Measurements from ENCODE around the gene BRAF. TPM values are rescaled to one million over a fixed set of nuclear protein-coding genes. Genes with fewer than 3 reads are reported as not detected.
A peak's percentile ranks its signal among the peaks of the same experiment; 100 is the strongest.
"Not testable (repeated sequence)": the region's sequence is repeated elsewhere in the genome, so short reads cannot be mapped to it uniquely, and the experiment has no call there.

Gene BRAF
- polyA plus RNA-seq, 4 donors = 1.6 to 27.2 (median 4.3) TPM

DNA sequence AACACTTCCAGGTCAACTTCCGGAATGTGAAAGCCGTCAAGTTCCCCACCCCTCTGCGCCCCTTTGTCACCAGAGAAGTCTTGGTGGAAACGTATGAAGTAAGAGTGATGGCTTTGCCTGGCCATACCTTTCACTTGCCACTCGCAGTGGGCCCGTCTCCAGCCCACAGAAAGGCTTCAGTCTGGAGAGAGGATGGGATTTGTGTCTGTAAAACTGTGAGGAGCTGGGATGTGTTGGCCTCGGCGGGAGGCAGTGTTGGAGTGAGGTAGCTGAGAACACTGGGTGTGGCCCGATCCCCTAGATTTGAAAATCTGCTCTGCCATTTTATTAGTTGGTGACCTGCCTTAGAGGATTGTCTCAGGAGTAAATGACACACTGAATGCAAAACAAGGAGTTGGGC, 245.5 kb downstream of the BRAF start:
- no peaks in the 10 kb centered on the region for H3K4me1 ChIP-seq (ENCODE audit: control insufficient read depth in 3 of 3, insufficient read depth in 2 of 3, low read depth in 1 of 3, low read length in 2 of 3)

DNA sequence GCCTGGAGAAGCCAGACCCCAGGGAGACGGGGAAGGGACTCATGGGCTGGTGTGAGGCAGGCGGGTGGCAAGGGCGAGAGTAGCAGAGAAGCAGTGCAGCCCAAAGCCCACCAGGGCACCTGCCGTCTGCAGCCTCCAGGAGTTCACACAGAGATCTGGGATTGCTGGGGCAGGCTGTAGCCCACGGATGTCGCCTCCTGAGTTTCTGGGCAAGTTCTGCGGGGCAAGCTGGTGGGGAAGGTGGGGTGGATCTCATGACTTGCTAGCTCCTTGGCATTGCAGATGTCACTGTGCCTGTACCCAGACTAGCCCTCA, 246.0 kb downstream of the BRAF start:
- no peaks in the 10 kb centered on the region for H3K27me3 ChIP-seq (ENCODE audit: control insufficient read depth in 3 of 3, insufficient read depth in 3 of 3, low read length in 3 of 3)
- H3K4me1 ChIP-seq (ENCODE audit: control insufficient read depth in 3 of 3, insufficient read depth in 2 of 3, low read depth in 1 of 3, low read length in 2 of 3) = no peaks in the 10 kb centered on the region
- DNase-seq = no peak
- H3K27ac ChIP-seq (ENCODE audit: low read depth in 1 of 3, low read length in 2 of 3) = no peak overlapping the region
- H3K9me3 ChIP-seq (ENCODE audit: control insufficient read depth in 2 of 2, insufficient read depth in 1 of 2, low read depth in 1 of 2, low read length in 1 of 2) = no peaks in the 10 kb centered on the region
- no peak for FAIRE-seq
- H3K36me3 ChIP-seq (ENCODE audit: control insufficient read depth in 3 of 3, insufficient read depth in 2 of 3, low read depth in 1 of 3, low read length in 3 of 3) = peaks cover 0 to 50% (median 0%) of the 10 kb centered on the region in 3 donors
- no peak overlapping the region for H3K4me3 ChIP-seq (ENCODE audit: low read depth in 1 of 3, low read length in 3 of 3)
- 97 to 98% (median 97%) methylated on average over 6 to 7 of the region's 7 CpGs for WGBS, 3 donors

More for the DNA sequence above, 245.5 kb downstream of the BRAF start:
- Histone ChIP-seq H3K27ac (ENCODE audit: low read depth in 1 of 3, low read length in 2 of 3) (no peak overlapping the region), H3K9me3 (ENCODE audit: control insufficient read depth in 2 of 2, insufficient read depth in 1 of 2, low read depth in 1 of 2, low read length in 1 of 2) (no peaks in the 10 kb centered on the region), H3K36me3 (ENCODE audit: control insufficient read depth in 3 of 3, insufficient read depth in 2 of 3, low read depth in 1 of 3, low read length in 3 of 3) (peaks cover 0 to 50% (median 0%) of the 10 kb centered on the region in 3 donors), H3K27me3 (ENCODE audit: control insufficient read depth in 3 of 3, insufficient read depth in 3 of 3, low read length in 3 of 3) (no peaks in the 10 kb centered on the region), H3K4me3 (ENCODE audit: low read depth in 1 of 3, low read length in 3 of 3) (no peak overlapping the region)
- no peak for DNase-seq
- FAIRE-seq = no peak
- 94 to 97% (median 96%) methylated on average over 9 of the region's 9 CpGs for WGBS, 3 donors

DNA sequence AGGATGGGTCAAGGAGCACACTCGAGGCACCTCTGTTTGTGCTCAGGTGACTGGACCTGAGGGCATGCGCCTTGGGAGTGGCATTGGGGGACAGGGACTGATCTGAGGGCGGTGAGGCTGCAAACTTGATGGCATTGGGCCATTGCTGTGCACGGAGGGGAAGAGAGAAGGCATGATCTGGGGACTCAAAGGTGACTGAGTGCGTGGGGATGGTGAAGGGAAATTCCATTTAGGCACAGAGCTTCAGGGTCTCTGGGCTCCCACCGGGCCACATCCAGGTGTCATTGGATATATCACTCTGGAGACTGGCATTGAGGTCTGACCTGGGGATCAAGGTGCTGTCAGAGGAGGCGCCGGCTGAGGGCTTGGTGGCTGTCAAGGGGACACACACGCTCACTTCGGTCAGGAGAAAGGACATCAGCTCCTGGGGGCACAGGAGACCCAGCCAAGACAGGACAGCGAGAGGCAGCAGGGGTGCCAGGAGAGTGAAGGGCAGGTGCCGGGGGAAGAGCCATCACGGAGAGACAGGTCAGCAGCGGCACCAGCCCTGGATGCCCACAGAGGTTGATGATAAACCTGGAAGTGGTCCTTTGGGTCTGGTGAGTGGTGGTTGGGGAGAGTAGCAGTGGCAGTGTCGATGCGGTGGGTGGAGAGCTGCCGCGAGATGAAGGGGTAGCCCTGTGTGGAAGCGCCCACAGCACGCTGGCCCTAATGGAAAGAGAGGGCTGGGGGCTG, 246.5 kb downstream of the BRAF start:
- H3K36me3 ChIP-seq (ENCODE audit: control insufficient read depth in 3 of 3, insufficient read depth in 2 of 3, low read depth in 1 of 3, low read length in 3 of 3) = peaks cover 0 to 45% (median 0%) of the 10 kb centered on the region in 3 donors

GRCh38 chr7:140677496-140677895, 247.2 kb downstream of the BRAF start:
- no peaks in the 10 kb centered on the region for H3K27me3 ChIP-seq (ENCODE audit: control insufficient read depth in 3 of 3, insufficient read depth in 3 of 3, low read length in 3 of 3)
- FAIRE-seq (no peak), DNase-seq (no peak)
- WGBS, 3 donors = 90 to 98% (median 93%) methylated on average over 3 of the region's 3 CpGs
- no peaks in the 10 kb centered on the region for H3K9me3 ChIP-seq (ENCODE audit: control insufficient read depth in 2 of 2, insufficient read depth in 1 of 2, low read depth in 1 of 2, low read length in 1 of 2)
- H3K36me3 ChIP-seq (ENCODE audit: control insufficient read depth in 3 of 3, insufficient read depth in 2 of 3, low read depth in 1 of 3, low read length in 3 of 3) = peaks cover 0 to 42% (median 0%) of the 10 kb centered on the region in 3 donors
- H3K4me3 ChIP-seq (ENCODE audit: low read depth in 1 of 3, low read length in 3 of 3) = no peak overlapping the region
- no peak overlapping the region for H3K27ac ChIP-seq (ENCODE audit: low read depth in 1 of 3, low read length in 2 of 3)
- no peaks in the 10 kb centered on the region for H3K4me1 ChIP-seq (ENCODE audit: control insufficient read depth in 3 of 3, insufficient read depth in 2 of 3, low read depth in 1 of 3, low read length in 2 of 3)

More for the DNA sequence above, 246.5 kb downstream of the BRAF start:
- Histone ChIP-seq H3K4me1 (ENCODE audit: control insufficient read depth in 3 of 3, insufficient read depth in 2 of 3, low read depth in 1 of 3, low read length in 2 of 3) (no peaks in the 10 kb centered on the region), H3K27ac (ENCODE audit: low read depth in 1 of 3, low read length in 2 of 3) (no peak overlapping the region), H3K4me3 (ENCODE audit: low read depth in 1 of 3, low read length in 3 of 3) (no peak overlapping the region), H3K9me3 (ENCODE audit: control insufficient read depth in 2 of 2, insufficient read depth in 1 of 2, low read depth in 1 of 2, low read length in 1 of 2) (no peaks in the 10 kb centered on the region), H3K27me3 (ENCODE audit: control insufficient read depth in 3 of 3, insufficient read depth in 3 of 3, low read length in 3 of 3) (no peaks in the 10 kb centered on the region)
- FAIRE-seq = no peak
- no peak for DNase-seq
- 92 to 97% (median 95%) methylated on average over 20 of the region's 20 CpGs for WGBS, 3 donors

DNA sequence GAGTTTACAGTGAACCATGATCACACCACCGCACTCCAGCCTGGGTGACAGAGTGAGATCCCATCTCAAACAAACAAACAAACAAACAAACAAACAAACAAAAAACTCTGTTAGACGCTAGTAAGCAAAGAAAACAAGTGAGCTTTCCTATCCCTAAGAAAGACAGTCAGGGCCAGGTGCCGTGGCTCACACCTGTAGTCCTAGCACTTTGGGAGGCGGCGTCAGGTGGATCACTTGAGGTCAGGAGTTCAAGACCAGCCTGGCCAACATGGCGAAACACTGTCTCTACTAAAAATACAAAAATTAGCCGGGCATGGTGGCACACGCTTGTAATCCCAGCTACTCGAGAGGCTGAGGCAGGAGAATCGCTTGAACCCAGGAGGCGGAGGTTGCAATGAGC, 247.8 kb downstream of the BRAF start:
- H3K4me1 ChIP-seq (ENCODE audit: control insufficient read depth in 3 of 3, insufficient read depth in 2 of 3, low read depth in 1 of 3, low read length in 2 of 3); H3K27ac ChIP-seq (ENCODE audit: low read depth in 1 of 3, low read length in 2 of 3); FAIRE-seq; DNase-seq; H3K27me3 ChIP-seq (ENCODE audit: control insufficient read depth in 3 of 3, insufficient read depth in 3 of 3, low read length in 3 of 3); H3K9me3 ChIP-seq (ENCODE audit: control insufficient read depth in 2 of 2, insufficient read depth in 1 of 2, low read depth in 1 of 2, low read length in 1 of 2); H3K4me3 ChIP-seq (ENCODE audit: low read depth in 1 of 3, low read length in 3 of 3): not testable (repeated sequence)
- WGBS, 3 donors = 93 to 95% (median 94%) methylated on average over 11 of the region's 11 CpGs
- H3K36me3 ChIP-seq (ENCODE audit: control insufficient read depth in 3 of 3, insufficient read depth in 2 of 3, low read depth in 1 of 3, low read length in 3 of 3) = peaks cover 0 to 39% (median 0%) of the 10 kb centered on the region in 3 donors

GRCh38 chr7:140676306-140676705, 248.4 kb downstream of the BRAF start:
- DNase-seq (no peak), FAIRE-seq (no peak)
- Histone ChIP-seq H3K27ac (ENCODE audit: low read depth in 1 of 3, low read length in 2 of 3) (no peak overlapping the region), H3K9me3 (ENCODE audit: control insufficient read depth in 2 of 2, insufficient read depth in 1 of 2, low read depth in 1 of 2, low read length in 1 of 2) (no peaks in the 10 kb centered on the region), H3K4me3 (ENCODE audit: low read depth in 1 of 3, low read length in 3 of 3) (no peak overlapping the region), H3K27me3 (ENCODE audit: control insufficient read depth in 3 of 3, insufficient read depth in 3 of 3, low read length in 3 of 3) (no peaks in the 10 kb centered on the region), H3K36me3 (ENCODE audit: control insufficient read depth in 3 of 3, insufficient read depth in 2 of 3, low read depth in 1 of 3, low read length in 3 of 3) (peaks cover 0 to 32% (median 0%) of the 10 kb centered on the region in 3 donors), H3K4me1 (ENCODE audit: control insufficient read depth in 3 of 3, insufficient read depth in 2 of 3, low read depth in 1 of 3, low read length in 2 of 3) (peaks cover 0 to 5% (median 0%) of the 10 kb centered on the region in 3 donors)
- 82 to 97% (median 83%) methylated on average over 3 of the region's 3 CpGs for WGBS, 3 donors

GRCh38 chr7:140675726-140676125, 249.0 kb downstream of the BRAF start:
- Histone ChIP-seq H3K4me1 (ENCODE audit: control insufficient read depth in 3 of 3, insufficient read depth in 2 of 3, low read depth in 1 of 3, low read length in 2 of 3) (peaks cover 0 to 5% (median 0%) of the 10 kb centered on the region in 3 donors), H3K27ac (ENCODE audit: low read depth in 1 of 3, low read length in 2 of 3) (no peak overlapping the region), H3K9me3 (ENCODE audit: control insufficient read depth in 2 of 2, insufficient read depth in 1 of 2, low read depth in 1 of 2, low read length in 1 of 2) (no peaks in the 10 kb centered on the region), H3K36me3 (ENCODE audit: control insufficient read depth in 3 of 3, insufficient read depth in 2 of 3, low read depth in 1 of 3, low read length in 3 of 3) (peaks cover 0 to 28% (median 0%) of the 10 kb centered on the region in 3 donors), H3K4me3 (ENCODE audit: low read depth in 1 of 3, low read length in 3 of 3) (no peak overlapping the region), H3K27me3 (ENCODE audit: control insufficient read depth in 3 of 3, insufficient read depth in 3 of 3, low read length in 3 of 3) (no peaks in the 10 kb centered on the region)
- DNase-seq (no peak), FAIRE-seq (no peak)
- WGBS, 3 donors = 84 to 93% (median 92%) methylated on average over 4 of the region's 4 CpGs

DNA sequence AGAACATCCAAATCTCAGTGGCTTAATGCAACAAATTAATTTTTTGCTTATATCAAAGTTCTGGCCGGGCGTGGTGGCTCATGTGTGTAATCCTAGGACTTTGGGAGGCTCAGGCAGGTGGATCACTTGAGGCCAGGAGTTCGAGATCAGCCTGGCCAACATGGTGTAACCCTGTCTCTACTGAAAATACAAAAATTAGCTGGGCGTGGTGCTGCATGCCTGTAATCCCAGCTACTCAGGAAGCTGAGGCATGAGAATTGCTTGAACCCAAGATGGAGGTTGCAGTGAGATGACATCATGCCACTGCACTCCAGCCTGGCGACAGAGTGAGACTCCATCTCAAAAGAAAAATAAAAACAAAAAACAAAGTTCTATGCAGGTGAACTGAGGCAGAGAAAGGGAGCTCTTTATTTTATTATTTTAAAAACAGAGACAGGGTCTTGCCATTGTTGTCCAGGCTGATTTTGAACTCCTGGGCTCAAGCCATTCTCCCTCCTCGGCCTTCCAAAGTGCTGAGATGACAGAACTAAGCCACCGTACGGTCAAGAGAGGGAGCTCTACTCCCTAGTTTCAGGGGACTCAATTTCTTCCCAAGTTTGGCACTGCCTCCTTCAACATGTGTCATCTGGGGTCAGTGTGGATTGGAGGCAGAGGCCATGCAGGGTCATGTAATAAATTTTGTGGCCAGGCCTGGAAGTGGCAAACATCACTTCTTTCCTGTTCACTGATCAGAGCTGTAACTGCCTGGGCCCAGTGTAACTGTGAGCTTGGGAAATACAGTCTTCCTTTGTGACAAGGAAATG, 249.6 kb downstream of the BRAF start:
- DNase-seq = peak in 1 of 2 donors; percentile 36
- WGBS, 3 donors = 57 to 63% (median 62%) methylated on average over 8 of the region's 8 CpGs
- no peak overlapping the region for H3K27ac ChIP-seq (ENCODE audit: low read depth in 1 of 3, low read length in 2 of 3)

More for the DNA sequence above, 249.6 kb downstream of the BRAF start:
- no peak overlapping the region for H3K4me3 ChIP-seq (ENCODE audit: low read depth in 1 of 3, low read length in 3 of 3)
- no peak for FAIRE-seq
- peaks cover 0 to 5% (median 0%) of the 10 kb centered on the region in 3 donors for H3K4me1 ChIP-seq (ENCODE audit: control insufficient read depth in 3 of 3, insufficient read depth in 2 of 3, low read depth in 1 of 3, low read length in 2 of 3)
- peaks cover 0 to 23% (median 0%) of the 10 kb centered on the region in 3 donors for H3K36me3 ChIP-seq (ENCODE audit: control insufficient read depth in 3 of 3, insufficient read depth in 2 of 3, low read depth in 1 of 3, low read length in 3 of 3)
- no peaks in the 10 kb centered on the region for H3K27me3 ChIP-seq (ENCODE audit: control insufficient read depth in 3 of 3, insufficient read depth in 3 of 3, low read length in 3 of 3)
- no peaks in the 10 kb centered on the region for H3K9me3 ChIP-seq (ENCODE audit: control insufficient read depth in 2 of 2, insufficient read depth in 1 of 2, low read depth in 1 of 2, low read length in 1 of 2)
